Measurements from ENCODE around the gene NSUN6.

The NSUN6 gene

GRCh38 chr10:18608596-18608995, 42.8 kb downstream of the NSUN6 start:
- POLR2A ChIA-PET, result no interaction called here
- TF ChIP-seq CTBP1 (IDR thresholded peaks at IDR 0.05; ENCODE audit: borderline replicate concordance), result no peak
- no peak for TF ChIP-seq L3MBTL2 (conservative IDR thresholded peaks at IDR 0.05)
- no peak for TF ChIP-seq LEF1 (IDR thresholded peaks at IDR 0.05; ENCODE audit: borderline replicate concordance)
- TF ChIP-seq SP1 (IDR thresholded peaks at IDR 0.05), result no peak
- TF ChIP-seq FOXA1 (IDR thresholded peaks at IDR 0.05), result no peak
- TF ChIP-seq SUZ12 (IDR thresholded peaks at IDR 0.05), result no peak
- CTCF ChIA-PET, result no interaction called here
- DNase-seq (ENCODE audit: extremely low spot score), result no peak

GRCh38 chr10:18607503-18608378, 43.6 kb downstream of the NSUN6 start:
- ChIA-PET CTCF (no interaction called here), POLR2A (no interaction called here)
- DNase-seq (ENCODE audit: extremely low spot score), result peak; percentile 41
- TF ChIP-seq FOXA1 (IDR thresholded peaks at IDR 0.05) (no peak), ELF4 (IDR thresholded peaks at IDR 0.05) (no peak), HDGF (IDR thresholded peaks at IDR 0.05; ENCODE audit: borderline replicate concordance) (no peak), LEF1 (IDR thresholded peaks at IDR 0.05; ENCODE audit: borderline replicate concordance) (no peak), SP1 (IDR thresholded peaks at IDR 0.05) (no peak), FOXK2 (IDR thresholded peaks at IDR 0.05) (no peak), TARDBP (IDR thresholded peaks at IDR 0.05) (no peak), ARNT (IDR thresholded peaks at IDR 0.05) (no peak), ZNF384 (IDR thresholded peaks at IDR 0.05) (no peak), FOXM1 (IDR thresholded peaks at IDR 0.05; ENCODE audit: borderline replicate concordance) (no peak), SUZ12 (IDR thresholded peaks at IDR 0.05) (no peak), L3MBTL2 (conservative IDR thresholded peaks at IDR 0.05) (no peak), NFRKB (IDR thresholded peaks at IDR 0.05) (no peak), CTBP1 (IDR thresholded peaks at IDR 0.05; ENCODE audit: borderline replicate concordance) (no peak), PKNOX1 (IDR thresholded peaks at IDR 0.05) (no peak), BHLHE40 (IDR thresholded peaks at IDR 0.05; ENCODE audit: borderline replicate concordance) (no peak)

- no peak for DNase-seq (ENCODE audit: extremely low spot score)
- TF ChIP-seq FOXA1 (IDR thresholded peaks at IDR 0.05) (no peak), CTBP1 (IDR thresholded peaks at IDR 0.05; ENCODE audit: borderline replicate concordance) (no peak), ELF4 (IDR thresholded peaks at IDR 0.05) (no peak), SUZ12 (IDR thresholded peaks at IDR 0.05) (no peak), SP1 (IDR thresholded peaks at IDR 0.05) (no peak), LEF1 (IDR thresholded peaks at IDR 0.05; ENCODE audit: borderline replicate concordance) (no peak), ZNF384 (IDR thresholded peaks at IDR 0.05) (no peak), ARNT (IDR thresholded peaks at IDR 0.05) (no peak), HDGF (IDR thresholded peaks at IDR 0.05; ENCODE audit: borderline replicate concordance) (no peak), NFRKB (IDR thresholded peaks at IDR 0.05) (no peak), L3MBTL2 (conservative IDR thresholded peaks at IDR 0.05) (no peak), BHLHE40 (IDR thresholded peaks at IDR 0.05; ENCODE audit: borderline replicate concordance) (no peak), PKNOX1 (IDR thresholded peaks at IDR 0.05) (no peak), FOXM1 (IDR thresholded peaks at IDR 0.05; ENCODE audit: borderline replicate concordance) (no peak)
- POLR2A ChIA-PET, result interaction anchor here (0.6 kb wide), 1 partner anchor 44 kb away, joined by 3 read pairs; no protein-coding TSS in a partner anchor
- CTCF ChIA-PET, result no interaction called here
These were observed 45.2 kb downstream of the NSUN6 start for GRCh38 chr10:18606051-18606695.

GRCh38 chr10:18601321-18601720, 50.1 kb downstream of the NSUN6 start:
- DNase-seq (ENCODE audit: extremely low spot score), result no peak
- ChIA-PET CTCF (no interaction called here), POLR2A (no interaction called here)
- TF ChIP-seq LEF1 (IDR thresholded peaks at IDR 0.05; ENCODE audit: borderline replicate concordance) (no peak), SP1 (IDR thresholded peaks at IDR 0.05) (no peak), FOXA1 (IDR thresholded peaks at IDR 0.05) (no peak), ELF4 (IDR thresholded peaks at IDR 0.05) (no peak), FOXK2 (IDR thresholded peaks at IDR 0.05) (no peak)

GRCh38 chr10:18599392-18599791, 52.0 kb downstream of the NSUN6 start:
- CTCF ChIA-PET, result no interaction called here
- POLR2A ChIA-PET, result interaction anchor here (1.2 kb wide), 1 partner anchor 60 kb away, joined by 3 read pairs; the partner anchor contains the start of gene ARL5B
- DNase-seq (ENCODE audit: extremely low spot score), result no peak
- no peak for TF ChIP-seq CTBP1 (IDR thresholded peaks at IDR 0.05; ENCODE audit: borderline replicate concordance)
- TF ChIP-seq ELF4 (IDR thresholded peaks at IDR 0.05), result no peak
- TF ChIP-seq ARNT (IDR thresholded peaks at IDR 0.05), result no peak
- TF ChIP-seq LEF1 (IDR thresholded peaks at IDR 0.05; ENCODE audit: borderline replicate concordance), result no peak
- no peak for TF ChIP-seq HDGF (IDR thresholded peaks at IDR 0.05; ENCODE audit: borderline replicate concordance)
- no peak for TF ChIP-seq ZNF384 (IDR thresholded peaks at IDR 0.05)
- TF ChIP-seq NFRKB (IDR thresholded peaks at IDR 0.05), result no peak
- no peak for TF ChIP-seq TARDBP (IDR thresholded peaks at IDR 0.05)
- TF ChIP-seq FOXM1 (IDR thresholded peaks at IDR 0.05; ENCODE audit: borderline replicate concordance), result no peak
- TF ChIP-seq SP1 (IDR thresholded peaks at IDR 0.05), result no peak
- TF ChIP-seq PKNOX1 (IDR thresholded peaks at IDR 0.05), result no peak
- TF ChIP-seq FOXK2 (IDR thresholded peaks at IDR 0.05), result no peak
- TF ChIP-seq L3MBTL2 (conservative IDR thresholded peaks at IDR 0.05), result no peak
- TF ChIP-seq FOXA1 (IDR thresholded peaks at IDR 0.05), result no peak
- TF ChIP-seq BHLHE40 (IDR thresholded peaks at IDR 0.05; ENCODE audit: borderline replicate concordance), result no peak
- no peak for TF ChIP-seq SUZ12 (IDR thresholded peaks at IDR 0.05)
